ENCODE data around the gene HRH3.

HRH3 gene

DNA sequence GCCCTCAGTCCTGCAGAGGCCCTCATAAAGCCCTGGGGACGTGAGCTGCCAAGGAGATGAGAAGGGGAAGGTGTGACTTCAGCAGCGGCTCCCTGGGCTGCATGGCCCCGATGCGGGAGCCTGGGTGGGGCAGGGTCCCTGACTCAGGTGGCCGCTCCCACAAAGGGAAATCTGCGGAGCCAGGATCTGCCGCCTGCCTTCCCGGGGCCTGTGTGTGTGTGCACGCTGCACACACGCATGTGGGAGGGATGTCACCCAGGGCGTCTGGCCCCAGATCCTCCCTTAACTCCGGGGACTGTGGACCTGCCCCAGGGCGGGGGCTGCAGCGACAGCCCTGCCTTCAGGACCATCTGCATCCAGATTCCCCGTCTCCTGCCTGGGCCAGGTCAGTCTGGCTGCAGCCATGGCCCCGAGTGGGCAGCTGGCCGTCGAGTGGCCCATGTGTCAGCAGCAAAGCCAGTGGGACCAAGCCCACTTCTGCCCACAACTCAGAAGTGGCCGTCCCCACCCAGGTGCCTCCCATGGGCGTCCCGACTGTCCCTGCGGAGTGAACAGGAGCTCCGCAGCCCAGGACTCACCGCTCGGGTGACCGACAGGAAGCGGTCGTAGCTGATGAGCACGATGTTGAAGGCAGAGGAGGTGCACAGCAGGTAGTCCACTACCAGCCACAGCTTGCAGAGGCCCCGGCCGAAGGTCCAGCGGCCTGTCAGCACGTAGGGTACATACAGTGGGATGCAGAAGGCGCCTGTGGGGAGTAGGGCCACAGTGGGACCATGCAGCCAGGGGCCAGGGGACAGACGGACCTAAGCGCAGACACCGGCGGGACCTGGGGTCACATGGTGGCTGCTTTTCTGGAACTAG, 1.9 kb downstream of the HRH3 start:
- no peak for TF ChIP-seq EZH2 (IDR thresholded peaks at IDR 0.05; ENCODE audit: borderline replicate concordance, low read depth, low read length, severe bottlenecking)
- no peak for TF ChIP-seq CTCF (IDR thresholded peaks at IDR 0.05; ENCODE audit: borderline replicate concordance, extremely low read depth, low read length, poor library complexity, severe bottlenecking)
- no peak for ATAC-seq (ENCODE audit: insufficient read depth, low read depth)
- Histone ChIP-seq H3K9ac (ENCODE audit: low read depth, low read length) (no peak overlapping the region), H3K4me1 (ENCODE audit: insufficient read depth, low read length) (peaks cover 6% of the 10 kb centered on the region), H3K79me2 (ENCODE audit: insufficient read depth, low read length) (no peaks in the 10 kb centered on the region), H4K20me1 (ENCODE audit: insufficient read depth, low read length) (peaks cover 64% of the 10 kb centered on the region), H3K27me3 (ENCODE audit: insufficient read depth, low read length, poor library complexity) (peaks cover 9% of the 10 kb centered on the region), H3K36me3 (ENCODE audit: insufficient read depth, low read length) (no peaks in the 10 kb centered on the region), H3K27ac (ENCODE audit: low read length) (no peak overlapping the region), H3K4me2 (ENCODE audit: insufficient read depth, low read length) (no peak overlapping the region), H3K9me3 (ENCODE audit: insufficient read depth, low read length, severe bottlenecking) (no peaks in the 10 kb centered on the region), H2AFZ (ENCODE audit: low read depth, low read length) (no peak overlapping the region), H3K4me3 (ENCODE audit: low read depth in 1 of 2, low read length in 2 of 2) (no peak overlapping the region)
- DNase-seq, result no peak

GRCh38 chr20:62216636-62217566, 3.2 kb downstream of the HRH3 start:
- Histone ChIP-seq H4K20me1 (ENCODE audit: insufficient read depth, low read length) (peaks cover 54% of the 10 kb centered on the region), H3K27ac (ENCODE audit: low read length) (no peak overlapping the region), H3K9ac (ENCODE audit: low read depth, low read length) (no peak overlapping the region), H3K4me2 (ENCODE audit: insufficient read depth, low read length) (no peak overlapping the region), H3K4me3 (ENCODE audit: low read depth in 1 of 2, low read length in 2 of 2) (no peak overlapping the region), H3K9me3 (ENCODE audit: insufficient read depth, low read length, severe bottlenecking) (no peaks in the 10 kb centered on the region), H2AFZ (ENCODE audit: low read depth, low read length) (no peak overlapping the region), H3K36me3 (ENCODE audit: insufficient read depth, low read length) (no peaks in the 10 kb centered on the region), H3K4me1 (ENCODE audit: insufficient read depth, low read length) (peaks cover 6% of the 10 kb centered on the region), H3K79me2 (ENCODE audit: insufficient read depth, low read length) (no peaks in the 10 kb centered on the region), H3K27me3 (ENCODE audit: insufficient read depth, low read length, poor library complexity) (peaks cover 9% of the 10 kb centered on the region)
- peak; percentile 39 for DNase-seq
- ATAC-seq (ENCODE audit: insufficient read depth, low read depth), result no peak; the same call in 2 of the 3 replicates
- TF ChIP-seq CTCF (IDR thresholded peaks at IDR 0.05; ENCODE audit: borderline replicate concordance, extremely low read depth, low read length, poor library complexity, severe bottlenecking) (no peak), EZH2 (IDR thresholded peaks at IDR 0.05; ENCODE audit: borderline replicate concordance, low read depth, low read length, severe bottlenecking) (no peak)

DNA sequence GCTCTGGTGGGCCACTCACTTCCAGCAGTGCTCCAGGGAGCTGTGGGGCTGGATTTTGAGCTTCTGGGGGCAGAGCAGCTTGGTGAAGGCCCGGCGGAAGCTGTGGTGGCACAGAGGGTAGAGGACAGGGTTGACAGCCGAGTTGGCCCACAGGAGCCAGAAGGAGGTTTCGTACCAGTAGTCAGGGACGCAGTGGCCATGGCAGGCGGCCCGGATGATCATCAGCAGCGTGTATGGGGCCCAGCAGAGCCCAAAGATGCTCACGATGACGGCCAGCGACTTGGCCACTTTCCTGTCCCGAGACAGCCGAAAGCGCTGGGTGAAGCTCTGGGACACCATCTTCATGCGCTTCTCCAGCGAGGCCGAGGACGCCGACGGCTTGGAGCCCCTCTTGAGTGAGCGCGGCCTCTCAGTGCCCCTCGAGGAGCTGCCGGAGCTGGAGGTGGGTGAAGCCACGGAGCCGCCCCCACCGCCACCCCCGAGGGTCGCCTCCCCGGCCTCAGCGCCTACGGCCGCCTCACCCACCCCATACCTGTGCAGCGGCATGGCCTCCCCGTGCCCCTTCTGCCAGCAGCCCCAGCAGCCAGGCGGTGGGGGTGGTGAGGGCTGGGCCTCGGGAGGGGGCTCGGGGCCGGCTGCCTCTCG, 4.0 kb downstream of the HRH3 start:
- Histone ChIP-seq H3K27me3 (ENCODE audit: insufficient read depth, low read length, poor library complexity) (peaks cover 4% of the 10 kb centered on the region), H2AFZ (ENCODE audit: low read depth, low read length) (no peak overlapping the region), H3K79me2 (ENCODE audit: insufficient read depth, low read length) (no peaks in the 10 kb centered on the region), H3K9me3 (ENCODE audit: insufficient read depth, low read length, severe bottlenecking) (no peaks in the 10 kb centered on the region), H3K9ac (ENCODE audit: low read depth, low read length) (no peak overlapping the region), H3K36me3 (ENCODE audit: insufficient read depth, low read length) (no peaks in the 10 kb centered on the region), H3K4me1 (ENCODE audit: insufficient read depth, low read length) (peaks cover 6% of the 10 kb centered on the region), H3K27ac (ENCODE audit: low read length) (no peak overlapping the region), H4K20me1 (ENCODE audit: insufficient read depth, low read length) (peaks cover 49% of the 10 kb centered on the region), H3K4me3 (ENCODE audit: low read depth in 1 of 2, low read length in 2 of 2) (no peak overlapping the region), H3K4me2 (ENCODE audit: insufficient read depth, low read length) (no peak overlapping the region)
- ATAC-seq (ENCODE audit: insufficient read depth, low read depth) (no peak), DNase-seq (no peak)
- TF ChIP-seq EZH2 (IDR thresholded peaks at IDR 0.05; ENCODE audit: borderline replicate concordance, low read depth, low read length, severe bottlenecking) (no peak), CTCF (IDR thresholded peaks at IDR 0.05; ENCODE audit: borderline replicate concordance, extremely low read depth, low read length, poor library complexity, severe bottlenecking) (no peak)
